GM10847 (cell line): ENCODE results near the gene MERTK.

Experiments used
- POLR2A ChIP-seq: IDR thresholded peaks from 2 replicates; pipeline ENCODE4 v1.6.1; 2011; ENCODE audit not compliant: insufficient read length; ENCODE audit errors: extremely low read depth

MERTK gene

GRCh38 chr2:111990375-111990774, 92.0 kb downstream of the MERTK start:
- TF ChIP-seq POLR2A = no peak

- TF ChIP-seq POLR2A = no peak
These were observed 92.4 kb downstream of the MERTK start for GRCh38 chr2:111990856-111991255.

GRCh38 chr2:111994042-111994441, 95.6 kb downstream of the MERTK start:
- TF ChIP-seq POLR2A = no peak

GRCh38 chr2:111995148-111995547, 96.7 kb downstream of the MERTK start:
- no peak for TF ChIP-seq POLR2A

GRCh38 chr2:111999809-112000208, 101.4 kb downstream of the MERTK start:
- no peak for TF ChIP-seq POLR2A

GRCh38 chr2:112000399-112001135, 102.2 kb downstream of the MERTK start:
- TF ChIP-seq POLR2A = no peak

- TF ChIP-seq POLR2A = no peak
These were observed 102.8 kb downstream of the MERTK start for GRCh38 chr2:112001136-112001715.

- no peak for TF ChIP-seq POLR2A
These were observed 103.5 kb downstream of the MERTK start for GRCh38 chr2:112001942-112002341.

- TF ChIP-seq POLR2A = no peak
These were observed 105.3 kb downstream of the MERTK start for GRCh38 chr2:112003576-112004252.

GRCh38 chr2:112004253-112004645, 105.8 kb downstream of the MERTK start:
- TF ChIP-seq POLR2A = no peak

GRCh38 chr2:112005406-112006075, 107.1 kb downstream of the MERTK start:
- TF ChIP-seq POLR2A = no peak

- TF ChIP-seq POLR2A = no peak
These were observed 107.6 kb downstream of the MERTK start for GRCh38 chr2:112006076-112006410.

- no peak for TF ChIP-seq POLR2A
These were observed 109.1 kb downstream of the MERTK start for GRCh38 chr2:112007493-112007892.

- no peak for TF ChIP-seq POLR2A
These were observed 110.6 kb downstream of the MERTK start for GRCh38 chr2:112008910-112009485.

GRCh38 chr2:112010751-112011150, 112.3 kb downstream of the MERTK start:
- TF ChIP-seq POLR2A = no peak
